ENCODE data around the gene SLC9A8. TPM values are rescaled to one million over a fixed set of nuclear protein-coding genes. Genes with fewer than 3 reads are reported as not detected.

The SLC9A8 gene
- total RNA-seq, 1 experiment from 2014 or later = 6.7 TPM

- no peak overlapping the region for H2AFZ ChIP-seq (ENCODE audit: low read depth, low read length, poor library complexity, severe bottlenecking)
- TF ChIP-seq REST (IDR thresholded peaks at IDR 0.05; ENCODE audit: low read depth) = no peak
- TF ChIP-seq, protein P1, sequence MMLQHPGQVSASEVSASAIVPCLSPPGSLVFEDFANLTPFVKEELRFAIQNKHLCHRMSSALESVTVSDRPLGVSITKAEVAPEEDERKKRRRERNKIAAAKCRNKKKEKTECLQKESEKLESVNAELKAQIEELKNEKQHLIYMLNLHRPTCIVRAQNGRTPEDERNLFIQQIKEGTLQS (IDR thresholded peaks at IDR 0.05) = no peak
- no peak for TF ChIP-seq POLR2AphosphoS5 (IDR thresholded peaks at IDR 0.05; ENCODE audit: low read depth, low read length)
- TF ChIP-seq SP1 (IDR thresholded peaks at IDR 0.05; ENCODE audit: low read depth) = no peak
- no peak for TF ChIP-seq CBX3 (IDR thresholded peaks at IDR 0.05; ENCODE audit: low read depth)
- TF ChIP-seq ZFX (IDR thresholded peaks at IDR 0.05) = no peak
- no peak for TF ChIP-seq EZH2 (IDR thresholded peaks at IDR 0.05)
- no peak for TF ChIP-seq TCF7L2 (IDR thresholded peaks at IDR 0.05; ENCODE audit: borderline replicate concordance, extremely low read depth, insufficient read depth, insufficient read length)
- no peak for TF ChIP-seq ZNF274 (IDR thresholded peaks at IDR 0.05; ENCODE audit: low read depth, low read length)
- no peak for TF ChIP-seq YY1 (IDR thresholded peaks at IDR 0.05; ENCODE audit: extremely low read depth, insufficient replicate concordance, low read depth, low read length)
- TF ChIP-seq FOSL1 (IDR thresholded peaks at IDR 0.05; ENCODE audit: low read depth) = no peak
- TF ChIP-seq ELF1 (IDR thresholded peaks at IDR 0.05; ENCODE audit: borderline replicate concordance, low read depth) = no peak
- TF ChIP-seq, protein P2, sequence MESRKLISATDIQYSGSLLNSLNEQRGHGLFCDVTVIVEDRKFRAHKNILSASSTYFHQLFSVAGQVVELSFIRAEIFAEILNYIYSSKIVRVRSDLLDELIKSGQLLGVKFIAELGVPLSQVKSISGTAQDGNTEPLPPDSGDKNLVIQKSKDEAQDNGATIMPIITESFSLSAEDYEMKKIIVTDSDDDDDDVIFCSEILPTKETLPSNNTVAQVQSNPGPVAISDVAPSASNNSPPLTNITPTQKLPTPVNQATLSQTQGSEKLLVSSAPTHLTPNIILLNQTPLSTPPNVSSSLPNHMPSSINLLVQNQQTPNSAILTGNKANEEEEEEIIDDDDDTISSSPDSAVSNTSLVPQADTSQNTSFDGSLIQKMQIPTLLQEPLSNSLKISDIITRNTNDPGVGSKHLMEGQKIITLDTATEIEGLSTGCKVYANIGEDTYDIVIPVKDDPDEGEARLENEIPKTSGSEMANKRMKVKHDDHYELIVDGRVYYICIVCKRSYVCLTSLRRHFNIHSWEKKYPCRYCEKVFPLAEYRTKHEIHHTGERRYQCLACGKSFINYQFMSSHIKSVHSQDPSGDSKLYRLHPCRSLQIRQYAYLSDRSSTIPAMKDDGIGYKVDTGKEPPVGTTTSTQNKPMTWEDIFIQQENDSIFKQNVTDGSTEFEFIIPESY (IDR thresholded peaks at IDR 0.05; ENCODE audit: extremely low read depth, insufficient replicate concordance, low read length) = no peak
- TF ChIP-seq POLR2A (IDR thresholded peaks at IDR 0.05; ENCODE audit: borderline replicate concordance, extremely low read depth, insufficient read depth, insufficient read length) = no peak
- TF ChIP-seq, protein P3, sequence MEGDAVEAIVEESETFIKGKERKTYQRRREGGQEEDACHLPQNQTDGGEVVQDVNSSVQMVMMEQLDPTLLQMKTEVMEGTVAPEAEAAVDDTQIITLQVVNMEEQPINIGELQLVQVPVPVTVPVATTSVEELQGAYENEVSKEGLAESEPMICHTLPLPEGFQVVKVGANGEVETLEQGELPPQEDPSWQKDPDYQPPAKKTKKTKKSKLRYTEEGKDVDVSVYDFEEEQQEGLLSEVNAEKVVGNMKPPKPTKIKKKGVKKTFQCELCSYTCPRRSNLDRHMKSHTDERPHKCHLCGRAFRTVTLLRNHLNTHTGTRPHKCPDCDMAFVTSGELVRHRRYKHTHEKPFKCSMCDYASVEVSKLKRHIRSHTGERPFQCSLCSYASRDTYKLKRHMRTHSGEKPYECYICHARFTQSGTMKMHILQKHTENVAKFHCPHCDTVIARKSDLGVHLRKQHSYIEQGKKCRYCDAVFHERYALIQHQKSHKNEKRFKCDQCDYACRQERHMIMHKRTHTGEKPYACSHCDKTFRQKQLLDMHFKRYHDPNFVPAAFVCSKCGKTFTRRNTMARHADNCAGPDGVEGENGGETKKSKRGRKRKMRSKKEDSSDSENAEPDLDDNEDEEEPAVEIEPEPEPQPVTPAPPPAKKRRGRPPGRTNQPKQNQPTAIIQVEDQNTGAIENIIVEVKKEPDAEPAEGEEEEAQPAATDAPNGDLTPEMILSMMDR (IDR thresholded peaks at IDR 0.05 in 2 of 3, conservative IDR thresholded peaks at IDR 0.05 in 1 of 3; ENCODE audit: borderline replicate concordance in 1 of 3, insufficient read depth in 1 of 3, low read depth in 2 of 3, low read length in 2 of 3) = no peak
- no peak for TF ChIP-seq JUND (IDR thresholded peaks at IDR 0.05)
- H3K4me1 ChIP-seq (ENCODE audit: control insufficient read depth in 1 of 2, insufficient read depth in 2 of 2, low read length in 2 of 2) = no peaks in the 10 kb centered on the region
- no peak overlapping the region for H3K4me2 ChIP-seq (ENCODE audit: low read length)
- no peaks in the 10 kb centered on the region for H3K27me3 ChIP-seq (ENCODE audit: insufficient read depth, low read length)
- no TSS peak for BruUV-seq (replicated peaks)
- no peaks in the 10 kb centered on the region for H3K9me2 ChIP-seq (ENCODE audit: insufficient read depth)
- CTCF ChIA-PET = interaction anchor here (0.6 kb wide), 1 partner anchor 140 kb away, joined by 4 read pairs; no protein-coding TSS in a partner anchor
- no peaks in the 10 kb centered on the region for H3K36me3 ChIP-seq (ENCODE audit: control insufficient read depth in 1 of 2, insufficient read depth in 2 of 2, low read length in 2 of 2)
- POLR2A ChIA-PET = no interaction called here
- no peak overlapping the region for H3K27ac ChIP-seq (ENCODE audit: low read depth, low read length)
- RAD21 ChIA-PET (ENCODE audit: low non-redundant PET in 1 of 2, low total read pairs in 2 of 2, uncharacterized antibody in 2 of 2, unreplicated experiment in 2 of 2) = no interaction called here
- intact Hi-C loops (cut with micrococcal nuclease) = no loop called here
- no peaks in the 10 kb centered on the region for H4K20me1 ChIP-seq (ENCODE audit: insufficient read depth)
- no peaks in the 10 kb centered on the region for H3K9me3 ChIP-seq (ENCODE audit: control insufficient read depth in 1 of 2, insufficient read depth in 1 of 2, low read depth in 1 of 2, low read length in 2 of 2)
- no peak for ATAC-seq
- DNase-seq (ENCODE audit: low read depth, low spot score) = no peak
- no peak overlapping the region for H3K9ac ChIP-seq (ENCODE audit: low read length)
- no peaks in the 10 kb centered on the region for H3K79me2 ChIP-seq (ENCODE audit: insufficient read depth, low read length)
- H3K4me3 ChIP-seq (replicated peaks in 1 of 2; ENCODE audit: low read depth in 1 of 2, low read length in 2 of 2) = no peak overlapping the region
Observed at GRCh38 chr20:49880177-49880576, 67.5 kb downstream of the SLC9A8 start.
